Parathyroid adenoma (tissue), 2 donors: ENCODE results near the gene GPRIN1.
A peak's percentile ranks its signal among the peaks of the same experiment; 100 is the strongest.

ENCODE experiments used
- H2AFZ ChIP-seq: fragments of 300-600 bp; sonication (generic); one replicate; pipeline ENCODE4 v1.7.0; 2017; ENCODE audit warnings: antibody characterized with exemption, mild to moderate bottlenecking
- H3K27ac ChIP-seq: fragments of 300-600 bp; sonication (generic); one replicate; pipeline ENCODE4 v1.7.0; 2017
- H3K27me3 ChIP-seq: fragments of 300-600 bp; sonication (generic); one replicate; pipeline ENCODE4 v1.7.0; 2017; ENCODE audit warnings: low read length; ENCODE audit not compliant: control insufficient read depth, insufficient read depth
- H3K36me3 ChIP-seq: fragments of 300-600 bp; sonication (generic); one replicate; pipeline ENCODE4 v1.7.0; 2017; ENCODE audit warnings: low read length; ENCODE audit not compliant: control insufficient read depth, insufficient read depth
- H3K4me1 ChIP-seq: fragments of 300-600 bp; sonication (generic); one replicate; pipeline ENCODE4 v1.7.0; 2017; ENCODE audit warnings: control low read depth
- H3K4me2 ChIP-seq: fragments of 300-600 bp; sonication (generic); one replicate; pipeline ENCODE4 v1.7.0; 2017; ENCODE audit warnings: low read length
- H3K4me3 ChIP-seq: fragments of 300-600 bp; sonication (generic); one replicate; pipeline ENCODE4 v1.7.0; 2017; ENCODE audit warnings: low read depth, low read length
- H3K79me2 ChIP-seq: fragments of 300-600 bp; sonication (generic); one replicate; pipeline ENCODE4 v1.7.0; 2017; ENCODE audit warnings: control low read depth
- H3K9ac ChIP-seq: fragments of 300-600 bp; sonication (generic); one replicate; pipeline ENCODE4 v1.7.0; 2017; ENCODE audit warnings: mild to moderate bottlenecking
- H3K9me3 ChIP-seq: fragments of 300-600 bp; sonication (generic); one replicate; pipeline ENCODE4 v1.7.0; 2017; ENCODE audit warnings: low read length; ENCODE audit not compliant: control insufficient read depth
- TF ChIP-seq, protein P1 (sequence below): fragments of 300-600 bp; sonication (generic); IDR thresholded peaks from one replicate; pipeline ENCODE4 v1.7.0; 2017; ENCODE audit warnings: antibody characterized with exemption, mild to moderate bottlenecking
- donor health status: primary hyperparathyroidism.

GPRIN1 gene

DNA sequence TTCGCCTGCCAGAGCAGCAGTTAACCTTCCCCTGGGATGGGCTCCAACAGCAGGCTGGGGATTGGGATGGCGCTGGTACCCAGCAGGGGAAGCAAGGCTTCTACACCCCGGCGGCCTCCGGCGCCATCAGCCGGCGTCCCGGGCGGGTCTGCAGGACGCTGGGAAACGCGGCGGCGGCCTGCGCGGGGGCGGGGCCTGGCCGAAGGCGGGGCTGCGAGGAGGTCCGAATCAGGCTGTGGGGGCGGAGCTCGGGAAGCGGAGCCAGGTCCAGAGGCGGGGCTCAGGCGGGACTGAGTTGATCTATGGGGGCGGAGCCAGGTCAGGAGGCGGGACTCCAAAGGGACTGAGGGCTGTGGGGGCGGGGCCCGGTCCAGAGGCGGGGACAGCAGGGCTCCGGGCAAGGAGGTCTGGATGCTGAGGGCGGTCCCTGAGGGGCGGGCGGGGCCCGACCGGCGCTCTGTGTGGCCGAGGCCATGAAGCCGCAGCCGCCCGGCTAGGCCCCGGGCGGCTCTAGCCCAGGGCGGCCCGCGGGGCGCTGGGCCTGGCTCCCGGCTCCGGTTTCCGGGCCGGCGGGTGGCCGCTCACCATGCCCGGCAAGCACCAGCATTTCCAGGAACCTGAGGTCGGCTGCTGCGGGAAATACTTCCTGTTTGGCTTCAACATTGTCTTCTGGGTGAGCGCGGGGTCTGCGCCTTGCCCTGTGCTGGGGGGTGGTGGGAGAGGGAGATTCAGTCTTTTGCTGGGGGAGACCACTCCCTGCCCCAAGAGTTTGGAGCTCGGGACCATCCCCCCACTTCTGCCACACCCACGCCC, 37.3 kb upstream of the GPRIN1 start, which contains the start of gene TSPAN17:
TSS of gene TSPAN17 (plus strand) at position 455 of the 813 bp plus-strand sequence. CDS start at position 587, 132 bp downstream.
- Histone ChIP-seq H3K9ac (peak within 1 kb of the TSS; percentile 85), H3K79me2 (peaks cover 5% of the 10 kb centered on the region), H3K9me3 (no peaks in the 10 kb centered on the region), H2AFZ (peak within 1 kb of the TSS; percentile 94), H3K27me3 (no peaks in the 10 kb centered on the region), H3K4me1 (peaks cover 16% of the 10 kb centered on the region), H3K27ac (peak within 1 kb of the TSS; percentile 72), H3K36me3 (no peaks in the 10 kb centered on the region), H3K4me3 (peak within 1 kb of the TSS; percentile 75), H3K4me2 (peak within 1 kb of the TSS; percentile 84)
- TF ChIP-seq, protein P1, sequence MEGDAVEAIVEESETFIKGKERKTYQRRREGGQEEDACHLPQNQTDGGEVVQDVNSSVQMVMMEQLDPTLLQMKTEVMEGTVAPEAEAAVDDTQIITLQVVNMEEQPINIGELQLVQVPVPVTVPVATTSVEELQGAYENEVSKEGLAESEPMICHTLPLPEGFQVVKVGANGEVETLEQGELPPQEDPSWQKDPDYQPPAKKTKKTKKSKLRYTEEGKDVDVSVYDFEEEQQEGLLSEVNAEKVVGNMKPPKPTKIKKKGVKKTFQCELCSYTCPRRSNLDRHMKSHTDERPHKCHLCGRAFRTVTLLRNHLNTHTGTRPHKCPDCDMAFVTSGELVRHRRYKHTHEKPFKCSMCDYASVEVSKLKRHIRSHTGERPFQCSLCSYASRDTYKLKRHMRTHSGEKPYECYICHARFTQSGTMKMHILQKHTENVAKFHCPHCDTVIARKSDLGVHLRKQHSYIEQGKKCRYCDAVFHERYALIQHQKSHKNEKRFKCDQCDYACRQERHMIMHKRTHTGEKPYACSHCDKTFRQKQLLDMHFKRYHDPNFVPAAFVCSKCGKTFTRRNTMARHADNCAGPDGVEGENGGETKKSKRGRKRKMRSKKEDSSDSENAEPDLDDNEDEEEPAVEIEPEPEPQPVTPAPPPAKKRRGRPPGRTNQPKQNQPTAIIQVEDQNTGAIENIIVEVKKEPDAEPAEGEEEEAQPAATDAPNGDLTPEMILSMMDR = peak; percentile 45

DNA sequence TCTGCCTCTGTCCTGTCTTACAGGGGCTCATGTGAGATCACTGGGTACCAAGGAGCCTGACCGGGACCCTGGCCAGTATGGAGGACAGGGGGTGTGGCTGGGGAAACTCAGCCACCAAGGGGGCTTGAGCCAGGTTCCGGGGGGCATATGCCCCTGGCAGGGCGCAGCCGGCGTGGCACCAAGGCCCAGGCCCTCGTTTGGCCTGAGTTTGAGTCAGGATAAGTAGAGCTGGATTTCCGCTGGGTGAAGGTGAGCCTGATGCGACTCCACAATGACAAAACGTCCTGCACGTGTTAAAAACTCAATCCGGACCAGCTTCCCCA, 36.7 kb upstream of the GPRIN1 start:
- H3K4me1 ChIP-seq = peaks cover 16% of the 10 kb centered on the region
- peak overlapping the region; percentile 94 for H2AFZ ChIP-seq
- no peaks in the 10 kb centered on the region for H3K9me3 ChIP-seq
- peak overlapping the region; percentile 75 for H3K4me3 ChIP-seq
- TF ChIP-seq, protein P1 = no peak
- peaks cover 5% of the 10 kb centered on the region for H3K79me2 ChIP-seq
- H3K9ac ChIP-seq = no peak overlapping the region
- no peaks in the 10 kb centered on the region for H3K36me3 ChIP-seq
- H3K27me3 ChIP-seq = no peaks in the 10 kb centered on the region
- H3K4me2 ChIP-seq = peak overlapping the region; percentile 77
- peak overlapping the region; percentile 72 for H3K27ac ChIP-seq

GRCh38 chr5:176646049-176646706, 36.2 kb upstream of the GPRIN1 start:
- TF ChIP-seq, protein P1 = no peak
- peak overlapping the region; percentile 72 for H3K27ac ChIP-seq
- no peaks in the 10 kb centered on the region for H3K27me3 ChIP-seq
- no peak overlapping the region for H3K4me2 ChIP-seq
- no peaks in the 10 kb centered on the region for H3K36me3 ChIP-seq
- peaks cover 5% of the 10 kb centered on the region for H3K79me2 ChIP-seq
- no peak overlapping the region for H3K9ac ChIP-seq
- H3K9me3 ChIP-seq = no peaks in the 10 kb centered on the region
- H3K4me1 ChIP-seq = peaks cover 16% of the 10 kb centered on the region
- peak overlapping the region; percentile 94 for H2AFZ ChIP-seq
- peak overlapping the region; percentile 75 for H3K4me3 ChIP-seq

GRCh38 chr5:176644878-176645670, 35.1 kb upstream of the GPRIN1 start:
- Histone ChIP-seq H3K27me3 (no peaks in the 10 kb centered on the region), H3K27ac (no peak overlapping the region), H2AFZ (no peak overlapping the region), H3K79me2 (peaks cover 5% of the 10 kb centered on the region), H3K4me2 (no peak overlapping the region), H3K36me3 (no peaks in the 10 kb centered on the region), H3K9ac (no peak overlapping the region), H3K4me3 (no peak overlapping the region), H3K9me3 (no peaks in the 10 kb centered on the region), H3K4me1 (peaks cover 13% of the 10 kb centered on the region)
- TF ChIP-seq, protein P1 = no peak
